AG10803 (cell line): ENCODE data around the gene GTF3C1.
A peak's percentile ranks its signal among the peaks of the same experiment; 100 is the strongest.

Source experiments
- DNase-seq: peaks from one replicate; pipeline ENCODE4 v3.0.0; 2010; ENCODE audit warnings: low read depth
- H3K4me3 ChIP-seq: 2 replicates; pipeline ENCODE4 v1.5.1; 2011; ENCODE audit warnings: mild to moderate bottlenecking, low read length, control low read depth
- CTCF ChIP-seq: conservative IDR thresholded peaks from 2 replicates; pipeline ENCODE4 v1.5.1; 2011; ENCODE audit warnings: mild to moderate bottlenecking, low read length, control low read depth, inconsistent platforms

Gene GTF3C1

GRCh38 chr16:27473101-27473900 lies 76.4 kb downstream of the GTF3C1 start:
- no peak overlapping the region for H3K4me3 ChIP-seq
- no peak for TF ChIP-seq CTCF

GRCh38 chr16:27472091-27473020 lies 77.4 kb downstream of the GTF3C1 start:
- DNase-seq: peak; percentile 28
- no peak overlapping the region for H3K4me3 ChIP-seq
- no peak for TF ChIP-seq CTCF

More at GRCh38 chr16:27473101-27473900, 76.4 kb downstream of the GTF3C1 start:
- no peak for DNase-seq

GRCh38 chr16:27471661-27472060 lies 78.1 kb downstream of the GTF3C1 start:
- H3K4me3 ChIP-seq: no peak overlapping the region
- DNase-seq: no peak
- no peak for TF ChIP-seq CTCF

GRCh38 chr16:27470567-27471431 lies 78.9 kb downstream of the GTF3C1 start:
- TF ChIP-seq CTCF: peak; percentile 27; the same call in 1 of the 2 replicates
- peak; percentile 84 for DNase-seq

DNA sequence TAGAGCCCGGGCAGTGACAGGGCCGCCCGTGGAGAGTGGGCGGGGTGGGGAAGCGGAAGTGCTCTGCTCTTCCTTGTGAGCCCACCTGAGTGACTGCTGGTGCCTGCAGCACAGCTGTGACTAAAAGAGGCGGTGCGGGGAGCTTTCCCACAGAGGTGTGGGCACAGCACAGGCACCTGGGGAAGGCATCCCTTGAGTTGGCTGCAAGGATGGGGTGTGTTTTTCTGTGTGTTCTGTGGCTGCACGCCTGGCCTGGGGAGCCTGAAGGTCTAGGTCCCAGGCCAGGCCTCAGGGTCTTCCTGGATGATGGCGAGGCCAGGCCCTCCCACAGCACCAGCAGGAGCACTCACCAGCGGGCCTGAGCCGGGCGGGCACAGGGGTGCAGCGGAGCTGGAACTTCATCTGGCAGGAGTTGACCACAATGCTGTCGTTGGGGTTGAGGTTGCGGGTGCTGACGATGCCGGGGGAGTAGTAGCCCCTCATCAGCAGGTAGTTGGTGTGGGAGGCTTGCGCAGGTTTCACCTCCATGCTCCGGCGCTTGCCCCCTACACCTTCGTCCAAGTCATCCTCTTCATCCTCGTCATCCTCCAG lies 80.7 kb downstream of the GTF3C1 start:
- DNase-seq: no peak
- TF ChIP-seq CTCF: no peak
- no peak overlapping the region for H3K4me3 ChIP-seq

More at GRCh38 chr16:27470567-27471431, 78.9 kb downstream of the GTF3C1 start:
- no peak overlapping the region for H3K4me3 ChIP-seq

GRCh38 chr16:27465483-27465879 lies 84.2 kb downstream of the GTF3C1 start:
- DNase-seq: no peak
- H3K4me3 ChIP-seq: no peak overlapping the region
- TF ChIP-seq CTCF: no peak
